Retinal pigment epithelial cell (primary cell): ENCODE data around the gene TMEM245.

Experiments
- DNase-seq: peaks from one replicate; pipeline ENCODE4 v3.0.0-alpha.2; 2010; ENCODE audit warnings: low read depth
- H3K4me3 ChIP-seq: 2 replicates; pipeline ENCODE4 v1.5.1; 2011; ENCODE audit warnings: mild to moderate bottlenecking, low read length, control low read depth, moderate library complexity
- CTCF ChIP-seq: conservative IDR thresholded peaks from 2 replicates; pipeline ENCODE4 v1.5.1; 2011; ENCODE audit warnings: low read depth, low read length, control low read depth, inconsistent platforms

Gene TMEM245

DNA sequence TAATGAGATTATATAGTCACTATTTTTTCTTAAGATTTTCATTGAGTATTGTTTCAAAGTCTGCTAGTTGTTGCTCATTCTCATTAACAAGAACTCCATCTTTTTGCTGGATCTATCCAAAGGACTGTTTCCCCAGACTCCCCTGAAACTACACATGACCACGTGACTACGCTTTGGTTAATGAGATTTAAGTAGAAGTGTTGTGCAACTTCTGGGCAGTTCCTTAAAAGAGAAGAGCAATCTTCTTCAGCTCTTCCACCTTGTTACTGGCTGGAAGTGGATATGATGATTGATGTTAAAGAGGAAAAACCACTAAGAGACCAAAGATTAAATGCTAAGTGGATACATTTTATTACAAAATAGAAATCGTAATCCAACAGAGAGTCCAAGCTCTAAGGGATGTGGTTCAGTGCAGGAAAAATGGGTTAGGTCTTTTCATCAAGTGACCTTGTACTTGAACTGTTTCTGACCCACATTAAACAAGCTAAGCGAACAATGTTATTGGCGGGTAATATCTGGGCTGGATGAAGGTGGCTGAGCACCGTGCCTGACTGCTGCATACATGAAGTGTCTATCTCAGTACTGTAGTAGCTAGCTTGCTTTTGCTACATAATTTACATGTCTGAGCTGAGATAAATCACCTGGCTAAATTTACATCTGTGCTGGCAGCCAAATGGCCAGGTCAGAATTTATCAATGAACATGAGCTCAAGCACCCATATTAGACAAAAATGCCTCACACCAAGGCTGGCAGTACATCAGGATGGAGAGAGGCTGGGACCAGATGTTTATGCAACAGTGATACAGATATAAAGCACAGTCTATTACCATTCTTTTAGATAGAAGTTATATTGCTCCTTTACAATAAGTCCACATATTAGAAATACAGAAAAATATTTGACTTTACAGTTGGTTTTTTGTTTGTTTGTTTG lies 98.9 kb downstream of the TMEM245 start:
- no peak overlapping the region for H3K4me3 ChIP-seq
- no peak for TF ChIP-seq CTCF
- no peak for DNase-seq

DNA sequence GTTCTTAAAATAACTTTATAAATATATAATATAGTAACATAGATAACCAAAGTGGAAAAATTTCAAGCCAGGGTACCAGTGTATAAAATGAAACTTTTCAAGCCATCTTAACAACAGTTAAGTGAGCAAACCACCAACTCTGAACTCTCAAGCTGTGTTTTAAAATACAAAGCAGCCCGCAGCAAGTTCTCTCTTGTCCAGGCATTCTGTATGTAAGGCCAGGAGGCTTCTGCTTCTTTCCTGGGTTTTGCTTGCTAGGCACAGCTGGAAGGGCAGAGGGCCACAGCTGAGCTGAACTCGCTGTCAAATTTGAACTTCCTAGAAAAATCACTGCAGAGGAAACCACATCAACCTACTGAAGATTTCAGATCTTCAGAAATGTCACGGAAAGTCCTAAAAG lies 99.6 kb downstream of the TMEM245 start:
- TF ChIP-seq CTCF, result no peak
- H3K4me3 ChIP-seq, result no peak overlapping the region
- DNase-seq, result no peak

GRCh38 chr9:109019420-109019819 lies 100.3 kb downstream of the TMEM245 start:
- H3K4me3 ChIP-seq, result no peak overlapping the region
- TF ChIP-seq CTCF, result no peak
- no peak for DNase-seq

- DNase-seq, result no peak
- TF ChIP-seq CTCF, result no peak
- no peak overlapping the region for H3K4me3 ChIP-seq
Measured at GRCh38 chr9:109017493-109017892, 102.3 kb downstream of the TMEM245 start.

DNA sequence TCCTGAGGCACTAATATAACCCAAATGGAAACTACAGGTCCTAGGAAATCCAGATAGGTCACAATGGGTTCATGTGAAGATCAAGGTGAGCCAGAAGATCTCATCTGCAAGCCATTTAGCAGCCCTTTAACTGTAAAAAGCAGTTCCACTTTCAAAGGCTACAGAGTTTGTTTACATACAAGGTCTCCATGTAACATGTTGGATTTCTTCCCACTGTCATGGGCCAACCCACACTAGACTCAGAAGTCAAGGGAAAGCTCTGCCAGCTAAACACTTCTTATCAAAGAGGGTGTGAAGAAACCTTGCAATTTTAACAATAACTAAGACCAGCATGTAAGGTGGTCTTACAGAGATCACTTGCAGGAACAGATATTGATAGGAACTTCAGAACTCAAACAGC lies 102.7 kb downstream of the TMEM245 start:
- no peak for TF ChIP-seq CTCF
- DNase-seq, result no peak
- no peak overlapping the region for H3K4me3 ChIP-seq

- H3K4me3 ChIP-seq, result no peak overlapping the region
- DNase-seq, result no peak
- TF ChIP-seq CTCF, result no peak
Measured at GRCh38 chr9:109016132-109016531, 103.6 kb downstream of the TMEM245 start.
